Activated CD4-positive, CD25-positive, alpha-beta regulatory T cell (primary cell): ENCODE measurements around the gene ASNS.
A peak's percentile ranks its signal among the peaks of the same experiment; 100 is the strongest.
"Not testable (repeated sequence)": the region's sequence is repeated elsewhere in the genome, so short reads cannot be mapped to it uniquely, and the experiment has no call there.

Experiments
- DNase-seq, 4 experiments: peaks; one replicate each; lab custom pipeline; 2025; lab: John Stamatoyannopoulos, UW

The ASNS gene

GRCh38 chr7:97872025-97872669 is at the start of gene ASNS:
Gene ASNS (minus strand): TSS chr7:97872408. CDS start chr7:97869156, 3,252 bp downstream.
- DNase-seq: peak; percentile 70 to 80 (median 76)

- not testable (repeated sequence) for DNase-seq
Observed at GRCh38 chr7:97921254-97921653, 49.0 kb upstream of the ASNS start.

- DNase-seq: not testable (repeated sequence)
Observed at GRCh38 chr7:97915267-97915666, 43.1 kb upstream of the ASNS start.

- DNase-seq: not testable (repeated sequence)
Observed at GRCh38 chr7:97912294-97912693, 40.1 kb upstream of the ASNS start.

- not testable (repeated sequence) for DNase-seq
Observed at GRCh38 chr7:97896893-97897292, 24.7 kb upstream of the ASNS start.

GRCh38 chr7:97891721-97892120 is 19.5 kb upstream of the ASNS start:
- not testable (repeated sequence) for DNase-seq

GRCh38 chr7:97879527-97879926 is 7.3 kb upstream of the ASNS start:
- DNase-seq: not testable (repeated sequence)

- DNase-seq: not testable (repeated sequence)
Observed at GRCh38 chr7:97874894-97875293, 2.7 kb upstream of the ASNS start.

GRCh38 chr7:97873606-97874005 is 1.4 kb upstream of the ASNS start:
- no peak for DNase-seq

GRCh38 chr7:97871659-97872024 is 566 bp downstream of the ASNS start:
- no peak for DNase-seq

- no peak for DNase-seq
Observed at GRCh38 chr7:97868788-97869187, 3.4 kb downstream of the ASNS start.

GRCh38 chr7:97868314-97868713 is 3.9 kb downstream of the ASNS start:
- no peak for DNase-seq

GRCh38 chr7:97865104-97865503 is 7.1 kb downstream of the ASNS start:
- DNase-seq: no peak

- DNase-seq: no peak
Observed at GRCh38 chr7:97859606-97860204, 12.5 kb downstream of the ASNS start.

GRCh38 chr7:97858221-97858620 is 14.0 kb downstream of the ASNS start:
- no peak for DNase-seq

- DNase-seq: no peak
Observed at GRCh38 chr7:97857544-97857943, 14.7 kb downstream of the ASNS start.

GRCh38 chr7:97851683-97852082 is 20.5 kb downstream of the ASNS start:
- no peak for DNase-seq

GRCh38 chr7:97850262-97851031 is 21.8 kb downstream of the ASNS start:
- DNase-seq: not testable (repeated sequence)

- no peak for DNase-seq
Observed at GRCh38 chr7:97847791-97848190, 24.4 kb downstream of the ASNS start.

- DNase-seq: no peak
Observed at GRCh38 chr7:97846945-97847344, 25.3 kb downstream of the ASNS start.

- no peak for DNase-seq
Observed at GRCh38 chr7:97845622-97846203, 26.5 kb downstream of the ASNS start.

- DNase-seq: no peak
Observed at GRCh38 chr7:97844036-97844435, 28.2 kb downstream of the ASNS start.
